Measurements from ENCODE around the gene VDR.
"Not testable (repeated sequence)": the region's sequence is repeated elsewhere in the genome, so short reads cannot be mapped to it uniquely, and the experiment has no call there.

The VDR gene

DNA sequence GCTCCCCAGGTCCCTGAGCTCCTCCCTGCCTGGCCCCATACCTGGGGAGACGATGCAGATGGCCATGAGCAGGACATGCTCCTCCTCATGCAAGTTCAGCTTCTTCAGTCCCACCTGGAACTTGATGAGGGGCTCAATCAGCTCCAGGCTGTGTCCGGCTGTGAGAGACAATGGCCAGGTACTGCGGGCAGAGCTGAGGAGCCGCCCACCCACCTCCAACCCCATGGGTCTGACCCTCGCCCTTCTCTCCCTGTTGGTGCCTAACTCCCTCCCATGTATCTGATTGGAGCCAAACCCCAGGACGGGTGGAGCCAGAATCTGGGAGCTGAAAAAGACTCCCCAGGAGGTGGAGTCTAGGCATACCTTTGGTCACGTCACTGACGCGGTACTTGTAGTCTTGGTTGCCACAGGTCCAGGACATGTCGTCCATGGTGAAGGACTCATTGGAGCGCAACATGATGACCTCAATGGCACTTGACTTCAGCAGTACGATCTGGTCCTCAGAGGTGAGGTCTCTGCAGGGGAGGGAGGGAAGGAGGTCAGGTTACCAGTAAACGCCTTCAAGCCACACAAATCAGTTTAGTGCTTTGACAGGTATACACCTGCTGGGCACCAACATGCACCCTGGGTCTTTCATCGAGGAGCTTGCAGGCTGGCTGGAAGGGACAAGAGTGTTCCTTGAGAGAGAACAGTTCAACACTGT lies 58.3 kb downstream of the VDR start:
- DNase-seq (ENCODE audit: low read depth): no peak

DNA sequence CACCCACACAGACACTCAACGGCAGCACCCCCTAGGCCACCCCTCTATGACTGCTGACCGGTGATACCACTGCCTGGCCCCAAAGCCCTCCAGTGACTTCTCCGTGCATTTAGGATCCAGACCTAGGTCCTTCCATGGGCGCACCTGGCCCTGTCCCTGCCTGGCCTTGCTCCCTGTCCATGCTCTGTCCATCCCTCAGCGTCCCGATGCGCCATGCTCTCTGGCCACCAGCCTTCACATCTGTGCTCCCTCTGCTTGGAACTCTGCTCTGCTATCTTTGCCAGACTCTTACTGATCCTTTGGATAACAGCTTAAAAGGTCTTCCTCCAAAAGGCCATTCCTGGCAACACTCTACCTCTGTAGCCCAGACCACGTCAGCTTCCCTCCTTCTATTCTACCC lies 59.7 kb downstream of the VDR start:
- DNase-seq (ENCODE audit: low read depth): no peak

DNA sequence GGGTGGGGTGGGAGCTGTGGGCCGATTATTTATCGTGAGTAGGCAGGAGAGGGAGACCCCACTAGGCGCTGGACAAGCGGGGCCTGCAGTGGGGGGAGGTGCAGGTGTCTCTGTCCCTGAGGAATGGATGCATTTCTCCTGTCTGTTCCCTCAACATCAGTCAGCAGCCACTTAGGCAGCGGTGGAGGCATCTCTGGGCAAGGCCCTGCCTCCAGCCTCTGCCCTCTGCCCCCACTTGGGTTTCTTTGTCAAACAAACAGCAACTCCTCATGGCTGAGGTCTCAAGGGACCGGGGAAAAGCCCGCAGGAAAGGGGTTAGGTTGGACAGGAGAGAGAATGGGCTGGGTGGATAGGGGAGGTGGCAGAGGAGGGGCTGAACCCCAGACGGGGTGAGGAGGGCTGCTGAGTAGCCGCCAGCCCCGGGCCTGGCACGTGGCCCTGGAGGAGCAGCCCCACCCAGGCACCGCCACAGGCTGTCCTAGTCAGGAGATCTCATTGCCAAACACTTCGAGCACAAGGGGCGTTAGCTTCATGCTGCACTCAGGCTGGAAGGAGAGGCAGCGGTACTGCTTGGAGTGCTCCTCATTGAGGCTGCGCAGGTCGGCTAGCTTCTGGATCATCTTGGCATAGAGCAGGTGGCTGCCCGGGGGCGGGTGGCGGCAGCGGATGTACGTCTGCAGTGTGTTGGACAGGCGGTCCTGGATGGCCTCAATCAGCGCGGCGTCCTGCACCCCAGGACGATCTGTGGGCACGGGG lies 60.4 kb downstream of the VDR start:
- DNase-seq (ENCODE audit: low read depth): no peak

DNA sequence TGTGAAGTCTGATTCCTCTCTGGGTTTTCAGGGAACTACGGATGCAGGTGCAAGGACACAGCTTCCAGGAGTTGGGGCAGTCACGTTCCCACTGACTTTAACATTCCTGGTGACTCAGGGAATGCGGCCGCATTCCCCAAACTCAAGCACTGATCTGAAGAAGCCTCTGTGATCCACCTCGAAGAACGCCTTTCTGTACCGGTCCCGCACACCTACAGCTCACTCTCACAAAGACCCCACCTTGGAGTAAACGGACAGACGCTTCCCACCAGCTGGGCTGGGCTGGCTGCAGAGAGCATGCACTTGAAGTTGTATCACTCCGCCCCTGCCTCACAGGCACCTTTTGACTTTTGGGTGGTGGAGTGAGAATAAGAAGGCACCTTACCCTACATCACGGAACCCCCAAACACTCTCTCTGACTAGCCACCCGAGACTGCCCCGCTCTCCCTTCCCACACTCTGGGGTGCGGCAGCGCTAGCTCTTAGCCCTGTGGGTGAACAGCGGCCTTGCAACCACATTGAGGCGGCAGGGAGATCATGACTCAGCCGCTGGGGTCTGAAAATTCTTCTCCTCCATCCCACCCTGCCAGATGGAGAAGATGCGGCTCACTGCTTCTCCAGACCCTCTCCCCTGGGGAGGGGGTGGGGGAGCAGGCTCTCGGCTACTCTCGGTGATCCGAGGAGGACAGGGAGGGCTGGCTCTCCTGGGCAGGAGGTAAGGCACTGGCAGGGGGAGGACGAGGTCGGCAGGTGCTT lies 61.4 kb downstream of the VDR start:
- DNase-seq (ENCODE audit: low read depth): no peak

DNA sequence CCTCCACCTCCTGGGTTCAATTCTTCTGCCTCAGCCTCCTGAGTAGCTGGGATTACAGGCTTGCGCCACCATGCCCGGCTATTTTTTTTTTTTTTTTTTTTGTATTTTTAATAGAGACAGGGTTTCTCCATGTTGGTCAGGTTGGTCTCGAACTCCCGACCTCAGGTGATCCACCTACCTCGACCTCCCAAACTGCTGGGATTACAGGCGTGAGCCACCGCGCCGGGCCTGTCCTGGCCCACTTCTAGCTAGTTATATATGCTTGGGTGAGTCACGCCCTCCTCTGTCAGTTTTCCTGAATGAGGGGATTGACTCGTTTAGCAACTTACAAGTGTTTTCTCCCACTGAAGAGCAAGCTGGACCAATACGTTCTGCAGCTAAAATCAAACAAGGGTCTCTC lies 62.3 kb downstream of the VDR start:
- DNase-seq (ENCODE audit: low read depth): not testable (repeated sequence)

DNA sequence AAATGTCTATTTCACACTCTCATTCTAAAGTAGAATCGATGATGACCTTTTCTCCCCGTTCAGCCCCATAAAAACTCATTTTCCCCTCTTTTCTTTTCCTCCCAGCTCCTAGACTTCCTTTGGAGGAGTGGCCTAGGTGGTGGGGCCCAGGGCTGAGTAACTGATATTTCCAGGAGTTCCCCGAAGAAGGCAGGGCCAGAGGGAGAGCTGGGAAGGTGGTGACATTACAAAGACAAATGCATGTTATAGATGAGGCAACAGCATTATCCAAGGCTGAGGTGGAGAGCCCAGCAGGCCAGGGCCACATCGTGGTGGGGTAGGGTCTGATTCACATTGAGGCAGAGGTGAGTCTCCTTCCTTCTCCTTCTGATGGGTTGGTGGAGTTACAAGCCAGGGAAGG lies 62.9 kb downstream of the VDR start:
- DNase-seq (ENCODE audit: low read depth): no peak

DNA sequence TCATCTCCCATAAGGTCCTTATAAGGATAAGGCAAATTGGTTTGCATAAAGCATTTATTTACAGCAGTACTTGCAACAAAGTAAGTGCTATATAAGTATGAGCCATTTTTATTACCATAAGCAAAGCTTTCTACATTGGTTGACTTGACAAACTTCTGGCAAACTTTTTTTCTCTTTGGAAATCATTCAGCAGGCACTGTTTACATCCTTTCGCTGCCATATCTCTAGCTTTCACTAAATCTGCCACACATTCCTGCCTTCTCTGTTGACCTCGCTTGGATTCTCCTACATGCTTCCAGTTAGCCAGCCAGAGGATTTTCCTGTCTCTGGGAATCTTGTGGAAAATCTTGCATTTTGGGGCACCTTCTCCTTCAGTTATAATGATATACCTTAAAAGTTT lies 63.3 kb downstream of the VDR start:
- no peak for DNase-seq (ENCODE audit: low read depth)

DNA sequence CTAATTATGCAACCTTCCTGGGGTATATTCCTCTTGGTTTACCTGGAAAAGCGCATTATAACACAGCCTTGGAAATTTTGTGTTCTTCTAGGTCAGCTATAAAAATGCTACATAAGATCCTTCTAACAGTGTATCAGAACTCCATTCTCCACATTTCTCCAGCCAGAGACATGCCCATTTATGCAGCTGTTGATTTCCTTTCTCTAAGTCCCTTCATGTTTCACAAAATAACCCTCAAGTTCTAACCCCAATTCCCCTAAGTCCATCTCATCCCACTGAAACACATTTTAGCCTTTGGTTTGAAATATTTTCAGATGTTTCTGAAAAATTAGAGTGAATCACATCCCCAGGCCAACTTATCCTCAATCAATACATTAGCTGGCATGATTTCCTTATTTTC lies 64.2 kb downstream of the VDR start:
- no peak for DNase-seq (ENCODE audit: low read depth)

DNA sequence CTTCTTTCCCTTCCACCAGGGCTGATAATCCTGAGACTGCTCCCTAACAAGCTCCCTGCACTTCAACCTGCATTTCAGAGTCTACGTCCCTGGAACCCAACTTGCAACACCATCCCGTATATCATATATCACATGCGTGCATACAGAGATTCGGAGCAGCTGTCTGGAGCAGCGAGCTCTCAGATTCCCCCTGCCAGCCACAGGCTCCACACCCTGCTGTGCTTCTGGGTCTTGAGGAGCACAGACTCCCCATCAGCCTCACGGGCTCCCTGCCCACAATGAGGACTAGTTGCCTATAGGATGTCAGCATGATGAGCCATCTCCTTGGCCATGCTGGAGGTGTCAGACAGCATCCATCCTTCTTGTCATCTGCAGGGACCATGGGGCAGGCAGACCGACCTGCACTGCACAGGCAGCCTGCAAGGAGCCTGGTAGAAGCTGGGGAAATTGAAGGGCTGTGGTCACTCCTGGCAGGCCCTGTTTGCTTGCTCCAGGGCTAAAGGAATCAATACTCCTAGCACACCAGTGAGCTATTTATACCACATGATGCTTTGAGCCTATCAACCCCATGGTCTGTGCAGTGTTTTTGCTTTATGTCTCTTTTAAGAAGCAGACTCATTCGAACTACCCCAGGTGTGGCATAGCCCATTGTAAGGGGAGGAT lies 65.4 kb downstream of the VDR start:
- DNase-seq (ENCODE audit: low read depth): no peak

DNA sequence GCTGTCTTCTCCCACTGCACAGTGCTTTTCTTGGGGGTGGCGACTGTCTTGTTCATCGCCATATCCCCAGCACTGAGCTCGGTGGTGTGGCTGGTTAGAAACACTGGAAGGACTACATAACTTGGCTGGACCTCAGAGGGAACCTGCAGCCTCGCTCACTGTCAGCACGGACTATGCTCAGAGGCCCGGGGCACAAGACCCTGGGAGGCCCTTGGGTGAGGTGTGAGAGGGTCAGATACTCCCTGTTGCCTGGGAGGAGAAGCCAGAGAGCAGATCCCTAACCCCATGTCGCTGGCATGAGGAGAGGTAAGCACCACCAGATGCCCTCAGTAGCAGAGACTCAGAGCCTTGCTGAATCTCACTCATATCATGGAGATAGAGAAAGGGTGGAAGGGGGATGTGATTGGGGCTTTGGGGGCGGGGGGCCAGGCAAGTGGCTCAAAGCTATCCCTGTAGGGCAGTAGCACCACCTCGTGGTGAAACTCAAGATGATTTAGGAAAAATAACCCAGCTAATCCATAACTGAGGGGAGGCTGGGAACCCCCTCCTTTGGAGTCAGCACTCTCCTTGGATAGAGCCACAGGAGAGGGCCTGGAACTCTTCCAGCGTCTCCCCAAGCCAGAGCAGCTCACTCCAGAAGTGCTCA lies 66.4 kb downstream of the VDR start:
- no peak for DNase-seq (ENCODE audit: low read depth)

DNA sequence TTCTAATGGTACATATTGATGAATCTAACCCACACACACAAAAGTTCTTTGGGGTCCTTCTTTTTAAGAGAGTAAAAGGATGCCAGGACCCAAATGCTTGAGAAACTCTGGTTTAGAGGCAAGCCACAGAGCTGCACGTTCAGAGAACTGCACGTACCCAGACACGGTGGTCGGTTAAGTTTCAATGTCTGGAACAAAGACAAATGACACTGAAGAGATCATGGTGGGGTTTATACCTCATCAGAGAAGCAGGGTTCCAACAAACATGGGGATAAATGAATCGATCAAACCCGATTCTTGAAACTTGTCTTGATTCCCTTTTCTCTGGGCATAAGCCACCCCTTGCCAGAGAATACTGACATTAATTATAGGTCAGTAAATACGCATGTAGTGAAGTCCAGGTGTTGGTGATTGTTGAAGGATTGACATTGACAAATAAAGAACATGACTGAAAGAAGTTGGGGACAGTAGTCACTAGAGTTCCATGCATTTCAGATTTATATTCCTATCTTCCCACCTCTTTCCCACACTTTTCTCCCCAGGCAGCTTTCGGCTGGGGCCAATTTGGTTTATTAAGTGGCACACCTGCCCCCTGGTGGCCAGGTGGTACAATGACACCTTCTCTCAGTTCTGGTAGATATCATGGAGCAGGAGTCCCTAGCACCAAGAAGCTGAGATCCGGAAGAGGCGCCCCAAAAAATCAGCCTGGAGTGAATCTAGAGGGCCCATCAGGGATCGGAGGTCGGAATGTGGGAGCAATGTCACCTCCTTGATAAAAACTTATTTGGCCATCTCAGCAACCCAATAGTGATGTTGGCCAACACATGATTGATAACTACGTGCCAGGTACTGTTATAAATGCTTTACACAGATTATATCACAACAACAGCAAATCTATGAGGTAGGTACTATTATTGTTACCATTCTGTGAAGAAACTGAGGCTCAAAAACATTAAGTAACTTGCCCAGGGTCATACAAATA lies 67.3 kb downstream of the VDR start:
- DNase-seq (ENCODE audit: low read depth): peak; percentile 52

DNA sequence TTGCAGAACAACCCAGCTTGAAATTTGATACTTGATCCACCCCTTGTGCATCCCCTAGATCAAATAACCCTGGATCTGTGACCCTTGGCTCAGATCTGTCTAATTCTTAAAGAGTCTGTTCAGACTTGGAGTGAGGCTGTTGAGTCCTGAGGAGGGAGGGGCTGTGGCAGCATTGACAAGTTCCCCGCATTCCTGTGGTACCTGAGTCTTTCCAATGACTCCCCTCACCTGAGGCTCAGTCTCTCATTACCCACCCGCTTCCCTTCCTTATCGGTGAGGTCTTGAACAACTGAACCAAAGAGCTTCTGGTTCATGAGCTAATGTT lies 69.0 kb downstream of the VDR start:
- DNase-seq (ENCODE audit: low read depth): no peak

DNA sequence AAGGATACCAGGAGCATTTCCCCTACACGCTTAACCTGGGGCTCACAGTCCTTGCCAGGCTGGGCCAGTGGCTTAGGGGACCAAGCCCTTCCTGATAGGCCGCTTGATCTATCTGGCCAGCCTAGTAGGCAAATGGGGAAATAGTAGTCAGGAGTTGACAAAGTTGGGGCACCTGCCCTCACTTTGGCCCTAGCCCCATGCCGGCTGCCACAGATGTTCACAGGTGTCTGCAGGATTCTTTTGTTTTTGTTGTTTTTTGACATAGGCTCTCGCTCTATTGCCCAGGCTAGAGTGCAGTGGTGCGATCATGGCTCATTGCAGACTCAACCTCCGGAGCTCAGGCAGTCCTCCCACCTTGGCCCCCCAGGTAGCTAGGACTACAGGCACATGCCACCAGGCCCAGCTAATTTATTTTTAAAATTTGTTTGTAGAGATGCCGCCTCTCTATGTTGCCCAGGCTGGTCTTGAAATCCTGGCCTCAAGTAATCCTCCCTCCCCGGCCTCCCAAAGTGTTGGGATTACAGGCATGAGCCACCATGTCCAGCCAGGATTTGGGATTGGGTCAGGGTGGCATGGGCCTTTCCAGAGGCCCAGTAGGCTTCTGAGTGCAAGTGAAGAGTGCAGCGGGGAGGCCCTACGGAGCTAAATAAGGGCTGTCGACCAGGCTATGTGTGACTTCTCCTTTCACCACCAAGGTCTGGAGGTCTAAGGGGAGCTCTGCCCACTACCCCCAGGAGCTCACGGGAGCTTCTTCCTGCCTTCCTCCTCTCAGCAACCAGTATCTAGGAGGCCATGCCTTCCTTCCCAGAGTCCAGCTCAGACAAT lies 69.6 kb downstream of the VDR start:
- DNase-seq (ENCODE audit: low read depth): no peak

DNA sequence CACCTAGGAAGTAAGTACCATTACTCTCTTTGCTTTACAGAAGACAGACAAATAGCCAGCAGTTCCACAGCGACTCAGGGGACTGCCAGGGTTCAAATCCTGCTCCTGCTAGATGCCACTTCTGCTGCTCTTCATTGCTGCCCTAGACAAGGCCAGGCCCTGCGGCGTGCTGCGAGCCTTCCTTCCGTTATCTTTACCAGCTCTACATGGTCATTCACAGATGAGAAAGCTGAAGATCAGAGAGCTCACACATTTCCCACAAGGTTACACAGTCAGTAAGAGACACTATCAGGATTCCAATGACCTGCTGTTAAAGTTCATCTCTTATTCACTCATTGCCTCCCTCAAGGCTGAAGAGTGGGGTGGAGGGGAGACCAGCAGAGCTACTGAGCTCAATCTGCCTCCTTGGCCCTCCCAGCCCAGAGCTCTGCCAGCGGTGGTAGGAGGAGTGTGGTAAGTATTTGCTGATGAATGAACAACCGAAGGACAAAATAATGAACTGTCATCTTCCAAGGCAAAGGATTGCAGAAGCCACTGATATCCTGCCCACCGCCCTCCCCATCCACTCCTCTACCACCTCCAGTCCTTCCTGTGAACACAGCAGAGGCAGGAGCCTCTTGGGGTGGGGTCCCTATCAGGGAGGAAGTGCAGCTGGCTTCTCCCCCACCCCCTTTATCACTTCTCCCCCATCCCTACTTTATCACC lies 70.4 kb downstream of the VDR start:
- DNase-seq (ENCODE audit: low read depth): no peak

DNA sequence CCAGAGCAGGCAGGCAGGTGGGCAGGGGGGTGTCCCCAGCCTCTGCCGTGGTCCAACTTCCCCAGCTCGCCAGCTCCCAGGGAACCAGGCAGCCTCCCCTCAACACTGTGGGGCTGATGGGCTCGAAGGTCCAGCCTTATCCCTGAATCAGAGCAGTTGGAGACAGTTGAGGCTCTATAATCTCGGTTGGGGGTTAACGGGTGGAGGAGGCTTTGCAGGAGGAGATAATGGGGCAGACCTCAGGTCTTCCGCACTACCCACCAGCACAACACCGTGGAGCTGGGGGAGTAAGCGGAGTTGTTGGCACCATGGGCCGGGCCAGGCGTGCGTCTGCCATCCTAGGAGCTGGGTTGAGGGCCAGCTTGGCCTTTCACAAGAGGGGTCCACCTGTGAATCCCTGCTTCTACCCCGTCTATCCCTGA lies 71.2 kb downstream of the VDR start:
- DNase-seq (ENCODE audit: low read depth): no peak

DNA sequence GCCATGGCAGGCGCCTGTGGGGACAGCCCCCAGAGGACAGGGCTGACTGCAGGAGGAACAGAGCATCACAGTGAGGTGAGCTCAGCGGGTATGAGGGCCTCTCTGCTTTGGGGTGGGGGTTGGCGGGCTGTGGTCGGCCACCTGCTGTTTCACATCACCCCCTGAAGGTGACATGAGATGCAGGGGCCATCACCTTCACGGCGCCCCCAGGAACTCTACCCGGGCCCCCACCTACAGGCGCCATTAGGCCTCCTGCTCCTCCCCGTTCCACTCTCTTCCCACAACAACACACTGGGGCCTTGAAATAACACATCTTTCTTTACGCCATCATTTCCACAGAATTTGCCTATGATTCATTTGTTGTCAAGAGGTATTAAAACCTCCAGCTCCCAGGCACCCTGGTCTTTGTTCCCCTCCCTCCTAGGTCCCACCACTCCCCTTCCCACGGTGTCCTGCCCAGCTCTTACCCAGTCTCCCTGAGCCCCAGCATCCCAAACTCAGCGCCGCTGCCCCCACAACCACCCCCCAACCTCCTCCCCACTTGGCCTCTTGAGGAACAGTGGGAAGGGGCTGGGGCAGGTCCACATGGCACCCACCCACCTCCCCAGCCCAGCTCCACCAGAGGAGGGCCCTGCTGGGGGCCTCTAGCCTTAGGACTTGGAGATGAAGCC lies 72.4 kb downstream of the VDR start:
- no peak for DNase-seq (ENCODE audit: low read depth)

DNA sequence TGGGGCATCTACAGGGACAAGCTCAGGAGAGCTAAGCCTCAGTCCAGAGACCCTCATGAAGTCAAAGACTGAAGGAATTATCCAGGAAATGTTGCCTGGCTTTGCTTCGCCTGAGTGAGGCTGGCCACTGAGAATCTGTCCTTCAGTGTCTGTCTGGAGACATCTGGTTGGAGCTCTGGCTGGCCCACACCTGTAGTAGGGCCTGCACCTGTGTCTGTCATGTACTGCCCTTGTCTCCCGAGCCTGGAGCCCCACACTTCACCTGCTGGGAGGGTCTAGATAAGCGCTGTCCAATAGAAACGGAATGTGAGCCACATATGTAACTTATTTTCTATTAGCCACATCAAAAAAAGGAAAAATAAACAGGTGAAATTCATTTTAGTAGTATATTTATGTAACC lies 75.2 kb downstream of the VDR start:
- no peak for DNase-seq (ENCODE audit: low read depth)

DNA sequence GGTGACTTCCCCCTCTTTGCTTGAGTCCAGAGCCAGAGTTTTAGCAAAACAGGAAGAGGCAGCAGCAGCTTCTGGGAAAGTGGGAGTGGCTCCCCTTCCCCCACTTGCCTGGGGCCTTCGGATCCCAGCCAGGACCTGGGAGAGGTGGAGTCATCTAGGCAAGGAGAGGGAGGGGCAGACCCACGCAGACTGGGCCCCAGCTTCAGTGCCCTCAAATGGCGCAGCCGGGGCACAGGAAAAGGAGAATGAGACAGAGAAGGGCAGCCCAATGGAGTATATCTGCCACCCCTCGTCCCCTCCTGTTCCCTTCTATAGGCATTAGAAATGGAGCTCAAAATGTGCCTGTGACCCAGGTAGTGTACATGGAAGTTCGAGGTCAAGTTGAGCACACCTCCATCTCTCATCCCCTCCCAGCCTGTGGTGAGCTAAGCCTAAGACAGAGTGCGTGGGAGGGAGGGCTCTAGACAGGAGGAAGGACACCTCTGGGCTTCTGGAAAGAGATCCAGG lies 75.8 kb downstream of the VDR start:
- DNase-seq (ENCODE audit: low read depth): no peak
